NT2/D1 (cell line): Measurements from ENCODE around the gene FBLN7.

Experiments
- YY1 ChIP-seq: IDR thresholded peaks from 2 replicates; pipeline ENCODE4 v1.6.1; 2011; ENCODE audit not compliant: insufficient read length, insufficient read depth
- ZNF274 ChIP-seq: IDR thresholded peaks from 2 replicates; pipeline ENCODE4 v1.6.1; 2011; ENCODE audit warnings: mild to moderate bottlenecking, low read depth, low read length

GRCh38 chr2:112195950-112196349, 57.8 kb downstream of the FBLN7 start:
- TF ChIP-seq YY1 (no peak), ZNF274 (no peak)
